Body of pancreas (tissue), 4 donors: Measurements from ENCODE around the gene FAAH.

Source experiments
- CTCF ChIP-seq, 7 experiments: fragments of 450-650 bp in 4 of 7; fragments of 200-600 bp in 3 of 7; sonication (generic) in 3 of 7; IDR thresholded peaks; one replicate each; pipeline ENCODE4 v1.5.1; 2016 to 2019; ENCODE audit warnings: antibody characterized with exemption in 7 of 7
- POLR2A ChIP-seq, 3 donors: fragments of 450-650 bp; IDR thresholded peaks; one replicate each; pipeline ENCODE4 v1.6.1; 2016; ENCODE audit warnings: antibody characterized with exemption in 3 of 3, mild to moderate bottlenecking in 2 of 3

GRCh38 chr1:46436844-46437243 is 42.7 kb downstream of the FAAH start:
- no peak for TF ChIP-seq CTCF (IDR thresholded peaks at IDR 0.05)
- no peak for TF ChIP-seq POLR2A (IDR thresholded peaks at IDR 0.05)
